DOHH2 (cell line): ENCODE data around the gene MYO5C.

Source experiments
- H3F3A ChIP-seq: fragments of 200-600 bp; sonication (generic), shearing (Covaris generic); 2 replicates; pipeline ENCODE4 v1.6.0; 2016; ENCODE audit warnings: antibody characterized with exemption, mild to moderate bottlenecking; ENCODE audit not compliant: control insufficient read depth, insufficient read depth
- H3K27ac ChIP-seq: fragments of 200-600 bp; sonication (generic); 2 replicates; pipeline ENCODE4 v1.5.1; 2014; ENCODE audit warnings: low read depth, mild to moderate bottlenecking, low read length, moderate library complexity
- H3K27me3 ChIP-seq: fragments of 200-600 bp; sonication (generic); 2 replicates; pipeline ENCODE4 v1.6.1; 2014; ENCODE audit warnings: mild to moderate bottlenecking, low read length, mixed read lengths; ENCODE audit not compliant: control insufficient read depth
- H3K36me3 ChIP-seq: fragments of 200-600 bp; sonication (generic); 2 replicates; pipeline ENCODE4 v1.6.1; 2014; ENCODE audit warnings: mild to moderate bottlenecking, low read length, moderate library complexity, mixed read lengths; ENCODE audit not compliant: control insufficient read depth
- H3K4me1 ChIP-seq: fragments of 200-600 bp; sonication (generic); 2 replicates; pipeline ENCODE4 v1.6.1; 2014; ENCODE audit warnings: mild to moderate bottlenecking, low read length, mixed read lengths; ENCODE audit not compliant: control insufficient read depth
- H3K4me2 ChIP-seq: fragments of 200-600 bp; sonication (generic); 2 replicates; pipeline ENCODE4 v1.6.0; 2014; ENCODE audit warnings: mild to moderate bottlenecking, low read length, moderate library complexity
- H3K4me3 ChIP-seq: fragments of 200-600 bp; sonication (generic); 2 replicates; pipeline ENCODE4 v1.5.1; 2014; ENCODE audit warnings: mild to moderate bottlenecking, low read length, mixed read lengths
- H3K79me2 ChIP-seq: fragments of 200-600 bp; sonication (generic); 2 replicates; pipeline ENCODE4 v1.6.1; 2014; ENCODE audit warnings: mild to moderate bottlenecking, low read length, mixed read lengths; ENCODE audit not compliant: control insufficient read depth
- H3K9me2 ChIP-seq: fragments of 200-600 bp; sonication (generic); replicated peaks from 2 replicates; pipeline ENCODE4 v1.6.1; 2014; ENCODE audit warnings: mild to moderate bottlenecking, low read length, mixed read lengths; ENCODE audit not compliant: control insufficient read depth
- H3K9me3 ChIP-seq: fragments of 200-600 bp; sonication (generic); 2 replicates; pipeline ENCODE4 v1.6.1; 2014; ENCODE audit warnings: antibody characterized with exemption, low read length, mixed read lengths; ENCODE audit not compliant: control insufficient read depth, insufficient read depth
- H4K20me1 ChIP-seq: fragments of 200-600 bp; sonication (generic); 2 replicates; pipeline ENCODE4 v1.6.0; 2014; ENCODE audit warnings: low read depth, mild to moderate bottlenecking, antibody characterized with exemption, low read length, moderate library complexity; ENCODE audit not compliant: control insufficient read depth, insufficient read depth
- EZH2phosphoT487 ChIP-seq: fragments of 200-600 bp; sonication (generic); IDR thresholded peaks from 2 replicates; pipeline ENCODE4 v1.6.1; 2017; ENCODE audit warnings: borderline replicate concordance, mild to moderate bottlenecking, antibody characterized with exemption, low read length, moderate library complexity, mixed read lengths
- TF ChIP-seq, protein P1 (sequence below): fragments of 200-600 bp; sonication (generic); IDR thresholded peaks from one replicate; pipeline ENCODE4 v1.5.1; 2014; ENCODE audit warnings: antibody characterized with exemption, mild to moderate bottlenecking, low read depth, low read length; ENCODE audit not compliant: poor library complexity, severe bottlenecking

Gene MYO5C

DNA sequence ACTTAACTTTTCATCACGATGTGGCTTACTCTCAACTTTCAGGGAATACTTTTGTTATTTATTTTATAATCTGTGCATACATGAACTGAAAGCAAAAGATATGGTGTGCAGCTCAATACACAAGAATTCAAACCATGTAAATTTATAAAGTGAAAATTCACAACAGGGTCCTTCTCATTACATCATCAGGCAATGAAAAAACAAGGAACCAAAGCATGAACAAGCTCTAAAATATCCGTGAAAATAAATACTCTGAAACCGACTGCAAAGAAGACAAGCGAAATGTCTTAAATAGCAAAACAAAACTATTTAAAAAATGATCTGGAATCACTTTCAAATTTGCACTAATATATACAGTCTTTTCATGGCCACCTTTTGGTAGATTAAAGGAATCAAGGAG, 133.3 kb downstream of the MYO5C start:
- no peaks in the 10 kb centered on the region for H4K20me1 ChIP-seq
- peaks cover 41% of the 10 kb centered on the region for H3K36me3 ChIP-seq
- H3K4me2 ChIP-seq: no peak overlapping the region
- H3K79me2 ChIP-seq: peaks cover 69% of the 10 kb centered on the region
- H3F3A ChIP-seq: no peaks in the 10 kb centered on the region
- H3K4me1 ChIP-seq: peaks cover 21% of the 10 kb centered on the region
- H3K9me3 ChIP-seq: no peaks in the 10 kb centered on the region
- no peaks in the 10 kb centered on the region for H3K27me3 ChIP-seq
- H3K4me3 ChIP-seq: no peak overlapping the region
- no peaks in the 10 kb centered on the region for H3K9me2 ChIP-seq
- no peak for TF ChIP-seq EZH2phosphoT487
- TF ChIP-seq, protein P1, sequence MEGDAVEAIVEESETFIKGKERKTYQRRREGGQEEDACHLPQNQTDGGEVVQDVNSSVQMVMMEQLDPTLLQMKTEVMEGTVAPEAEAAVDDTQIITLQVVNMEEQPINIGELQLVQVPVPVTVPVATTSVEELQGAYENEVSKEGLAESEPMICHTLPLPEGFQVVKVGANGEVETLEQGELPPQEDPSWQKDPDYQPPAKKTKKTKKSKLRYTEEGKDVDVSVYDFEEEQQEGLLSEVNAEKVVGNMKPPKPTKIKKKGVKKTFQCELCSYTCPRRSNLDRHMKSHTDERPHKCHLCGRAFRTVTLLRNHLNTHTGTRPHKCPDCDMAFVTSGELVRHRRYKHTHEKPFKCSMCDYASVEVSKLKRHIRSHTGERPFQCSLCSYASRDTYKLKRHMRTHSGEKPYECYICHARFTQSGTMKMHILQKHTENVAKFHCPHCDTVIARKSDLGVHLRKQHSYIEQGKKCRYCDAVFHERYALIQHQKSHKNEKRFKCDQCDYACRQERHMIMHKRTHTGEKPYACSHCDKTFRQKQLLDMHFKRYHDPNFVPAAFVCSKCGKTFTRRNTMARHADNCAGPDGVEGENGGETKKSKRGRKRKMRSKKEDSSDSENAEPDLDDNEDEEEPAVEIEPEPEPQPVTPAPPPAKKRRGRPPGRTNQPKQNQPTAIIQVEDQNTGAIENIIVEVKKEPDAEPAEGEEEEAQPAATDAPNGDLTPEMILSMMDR: no peak
- H3K27ac ChIP-seq: no peak overlapping the region

- Histone ChIP-seq H3K4me3 (no peak overlapping the region), H3K36me3 (peaks cover 41% of the 10 kb centered on the region), H3K4me1 (peaks cover 22% of the 10 kb centered on the region), H3K9me2 (no peaks in the 10 kb centered on the region), H3K4me2 (no peak overlapping the region), H3K9me3 (no peaks in the 10 kb centered on the region), H4K20me1 (no peaks in the 10 kb centered on the region), H3K27ac (no peak overlapping the region), H3K27me3 (no peaks in the 10 kb centered on the region), H3K79me2 (peaks cover 61% of the 10 kb centered on the region), H3F3A (no peaks in the 10 kb centered on the region)
- TF ChIP-seq EZH2phosphoT487: no peak
These were observed 134.1 kb downstream of the MYO5C start for GRCh38 chr15:52161406-52161966.

DNA sequence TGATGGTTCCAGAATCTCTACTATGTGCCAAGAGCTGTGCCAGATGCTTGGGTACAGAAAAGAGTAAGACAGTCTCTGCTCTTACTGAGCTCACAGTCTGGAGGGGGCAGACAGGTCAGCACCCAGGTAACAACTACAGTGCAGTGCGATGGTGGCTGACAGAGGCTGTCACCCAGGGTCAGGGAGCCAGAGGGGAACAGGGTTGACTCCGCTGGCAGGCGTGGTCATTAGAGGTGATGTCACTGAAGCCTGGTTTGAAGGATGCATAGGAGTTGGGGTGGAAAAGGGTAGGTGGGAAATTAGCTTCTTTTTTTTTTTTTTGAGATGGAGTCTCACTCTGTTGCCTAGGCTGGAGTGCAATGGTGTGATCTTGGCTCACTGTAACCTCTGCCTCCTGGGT, 136.0 kb downstream of the MYO5C start:
- peaks cover 44% of the 10 kb centered on the region for H3K36me3 ChIP-seq
- H3K9me2 ChIP-seq: no peaks in the 10 kb centered on the region
- no peak overlapping the region for H3K4me2 ChIP-seq
- no peak overlapping the region for H3K27ac ChIP-seq
- H3F3A ChIP-seq: no peaks in the 10 kb centered on the region
- peaks cover 55% of the 10 kb centered on the region for H3K79me2 ChIP-seq
- H3K4me1 ChIP-seq: peaks cover 19% of the 10 kb centered on the region
- H3K9me3 ChIP-seq: no peaks in the 10 kb centered on the region
- H4K20me1 ChIP-seq: no peaks in the 10 kb centered on the region; the same call in 1 of the 2 replicates
- H3K4me3 ChIP-seq: no peak overlapping the region
- no peak for TF ChIP-seq EZH2phosphoT487
- TF ChIP-seq, protein P1: no peak
- H3K27me3 ChIP-seq: no peaks in the 10 kb centered on the region

GRCh38 chr15:52158084-52158765, 137.4 kb downstream of the MYO5C start:
- Histone ChIP-seq H3K4me1 (peaks cover 17% of the 10 kb centered on the region), H3K4me3 (no peak overlapping the region), H3K4me2 (no peak overlapping the region), H4K20me1 (no peaks in the 10 kb centered on the region; the same call in 1 of the 2 replicates), H3K9me2 (no peaks in the 10 kb centered on the region), H3K79me2 (peaks cover 44% of the 10 kb centered on the region), H3F3A (no peaks in the 10 kb centered on the region), H3K27me3 (no peaks in the 10 kb centered on the region), H3K9me3 (no peaks in the 10 kb centered on the region), H3K36me3 (peaks cover 38% of the 10 kb centered on the region), H3K27ac (no peak overlapping the region)
- TF ChIP-seq EZH2phosphoT487: no peak
- TF ChIP-seq, protein P1: no peak
